Activated CD4-positive, alpha-beta T cell treated with anti-CD3 and anti-CD28 coated beads, Interleukin-2, amount 50 U/mL, for 1 hour (primary cell): ENCODE data around the gene ATP7B.
"Not testable (repeated sequence)": the region's sequence is repeated elsewhere in the genome, so short reads cannot be mapped to it uniquely, and the experiment has no call there.

ENCODE experiments used
- DNase-seq: peaks from one replicate; pipeline ENCODE4 v3.0.0-alpha.2; 2020

Gene ATP7B

GRCh38 chr13:52010890-52011631 lies at the start of gene ATP7B:
TSS of gene ATP7B (minus strand) at chr13:52011450. CDS start at chr13:52011337, 113 bp downstream.
- peak; percentile 6 for DNase-seq

GRCh38 chr13:52053460-52053859 lies 42.2 kb upstream of the ATP7B start:
- no peak for DNase-seq

GRCh38 chr13:52051400-52051799 lies 40.1 kb upstream of the ATP7B start:
- no peak for DNase-seq

GRCh38 chr13:52048516-52048915 lies 37.3 kb upstream of the ATP7B start:
- DNase-seq, result no peak

GRCh38 chr13:52047463-52047862 lies 36.2 kb upstream of the ATP7B start:
- DNase-seq, result no peak

DNA sequence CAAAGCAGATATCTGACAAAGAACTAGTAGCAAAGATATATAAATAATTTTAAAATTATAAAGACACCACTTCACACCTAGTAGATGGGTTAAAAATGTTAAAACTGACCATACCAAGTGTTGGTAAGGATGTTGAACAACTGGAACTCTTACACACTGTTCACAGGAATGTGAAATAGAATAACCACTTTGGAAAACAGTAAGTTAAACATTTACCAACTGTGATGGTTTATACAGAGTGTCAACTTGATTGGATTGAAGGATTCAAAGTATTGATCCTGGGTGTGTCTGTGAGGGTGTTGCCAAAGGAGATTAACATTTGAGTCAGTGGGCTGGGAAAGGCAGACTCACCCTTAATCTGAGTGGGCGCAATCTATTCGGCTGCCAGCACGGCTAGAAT lies 32.4 kb upstream of the ATP7B start:
- DNase-seq, result no peak

DNA sequence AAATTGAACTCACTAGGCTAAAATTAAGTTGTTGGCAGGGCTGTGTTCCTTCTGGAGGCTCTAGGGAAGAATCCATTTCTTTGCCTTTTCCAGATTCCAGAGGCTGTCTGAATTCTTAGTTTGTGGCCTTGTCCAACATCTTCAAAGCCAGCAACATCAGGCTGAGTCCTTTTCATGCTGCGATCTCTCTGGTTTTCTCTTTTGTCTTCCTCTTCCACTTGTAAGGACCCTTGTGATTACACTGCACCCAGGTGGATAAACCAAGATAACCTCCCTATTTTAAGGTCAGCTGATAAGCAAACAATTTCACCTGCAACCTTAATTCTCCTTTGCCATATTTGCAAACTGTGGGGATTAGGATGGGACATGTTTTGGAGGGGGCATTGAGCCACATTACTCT lies 24.8 kb upstream of the ATP7B start:
- DNase-seq, result no peak

DNA sequence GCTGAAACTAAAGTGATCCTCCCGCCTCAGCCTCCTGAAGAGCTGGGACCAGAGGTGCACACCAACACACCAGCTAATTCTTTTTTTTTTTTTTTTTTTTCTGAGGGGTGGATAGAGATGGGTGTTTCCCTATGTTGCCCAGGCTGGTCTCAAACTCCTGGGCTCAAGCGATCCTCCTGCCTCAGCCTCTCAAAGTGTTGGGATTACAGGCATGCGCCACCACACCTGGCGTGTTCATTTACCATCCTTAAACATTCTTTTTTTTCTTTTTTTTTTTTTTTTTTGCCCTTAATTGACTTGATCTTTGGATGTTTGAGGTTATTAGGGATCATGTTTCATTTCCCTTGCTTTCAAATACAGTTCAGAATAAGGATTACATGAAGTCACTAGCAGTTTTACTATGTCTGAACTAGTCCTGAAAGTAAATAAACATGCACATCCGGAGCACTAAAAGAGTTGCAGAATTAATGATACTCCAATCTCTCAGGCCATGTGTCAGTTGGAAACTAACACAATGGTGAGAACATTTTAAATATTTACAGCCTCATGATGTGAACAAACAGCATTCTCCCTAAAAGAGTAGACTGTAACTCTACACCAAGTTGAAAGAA lies 23.5 kb upstream of the ATP7B start:
- no peak for DNase-seq

DNA sequence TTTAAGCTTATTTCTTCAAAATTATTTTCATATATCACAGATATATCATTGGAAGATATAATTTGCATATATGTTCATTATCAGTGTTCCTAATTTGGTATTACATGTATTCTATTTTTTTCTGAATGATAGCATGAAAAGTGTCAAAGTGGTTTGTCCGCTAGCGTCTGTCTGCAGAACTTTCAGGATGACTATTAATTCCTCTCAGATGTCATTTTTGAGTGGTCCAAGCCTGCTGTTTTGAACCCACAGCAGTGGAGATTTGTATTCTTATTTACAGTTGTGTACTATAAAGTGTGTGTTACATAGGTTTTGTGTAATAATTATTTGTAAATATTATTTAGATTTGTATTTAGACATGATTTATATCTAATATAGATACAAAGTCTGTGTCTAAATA lies 21.8 kb upstream of the ATP7B start:
- DNase-seq, result no peak

DNA sequence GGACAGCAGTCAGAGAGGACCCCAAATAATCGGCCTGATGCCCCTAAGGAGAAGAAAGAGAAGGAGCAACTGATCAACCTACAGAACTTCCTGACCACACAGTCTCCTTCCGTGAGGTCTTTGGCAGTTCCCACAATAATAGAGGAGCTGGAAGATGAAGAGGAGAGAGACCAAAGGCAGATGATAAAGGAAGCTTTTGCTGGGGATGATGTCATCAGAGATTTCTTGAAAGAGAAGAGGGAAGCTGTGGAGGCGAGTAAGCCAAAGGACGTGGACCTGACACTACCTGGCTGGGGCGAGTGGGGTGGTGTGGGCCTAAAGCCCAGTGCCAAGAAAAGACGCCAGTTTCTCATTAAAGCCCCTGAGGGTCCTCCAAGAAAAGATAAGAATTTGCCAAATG lies 19.2 kb upstream of the ATP7B start:
- not testable (repeated sequence) for DNase-seq

GRCh38 chr13:52029569-52029968 lies 18.3 kb upstream of the ATP7B start:
- DNase-seq, result no peak

DNA sequence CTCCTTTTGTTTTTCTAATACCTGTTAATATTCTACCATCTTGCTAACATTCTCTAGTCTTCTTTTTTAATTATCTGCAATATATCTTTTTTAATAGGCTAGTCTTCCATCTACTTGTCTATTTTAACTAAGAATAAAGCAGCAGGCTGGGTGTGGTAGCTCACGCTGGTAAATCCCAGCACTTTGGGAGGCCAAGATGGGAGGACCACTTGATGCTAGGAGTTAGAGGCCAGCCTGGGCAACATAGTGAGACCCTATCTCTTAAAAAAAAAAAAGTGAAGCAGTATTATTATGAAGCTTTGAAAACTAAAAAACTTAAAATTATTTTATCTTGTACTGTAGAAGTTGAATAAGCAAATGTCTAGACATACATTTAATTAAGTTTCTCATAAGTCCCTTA lies 16.6 kb upstream of the ATP7B start:
- DNase-seq, result no peak

GRCh38 chr13:52026246-52026626 lies 15.0 kb upstream of the ATP7B start:
- DNase-seq, result no peak

DNA sequence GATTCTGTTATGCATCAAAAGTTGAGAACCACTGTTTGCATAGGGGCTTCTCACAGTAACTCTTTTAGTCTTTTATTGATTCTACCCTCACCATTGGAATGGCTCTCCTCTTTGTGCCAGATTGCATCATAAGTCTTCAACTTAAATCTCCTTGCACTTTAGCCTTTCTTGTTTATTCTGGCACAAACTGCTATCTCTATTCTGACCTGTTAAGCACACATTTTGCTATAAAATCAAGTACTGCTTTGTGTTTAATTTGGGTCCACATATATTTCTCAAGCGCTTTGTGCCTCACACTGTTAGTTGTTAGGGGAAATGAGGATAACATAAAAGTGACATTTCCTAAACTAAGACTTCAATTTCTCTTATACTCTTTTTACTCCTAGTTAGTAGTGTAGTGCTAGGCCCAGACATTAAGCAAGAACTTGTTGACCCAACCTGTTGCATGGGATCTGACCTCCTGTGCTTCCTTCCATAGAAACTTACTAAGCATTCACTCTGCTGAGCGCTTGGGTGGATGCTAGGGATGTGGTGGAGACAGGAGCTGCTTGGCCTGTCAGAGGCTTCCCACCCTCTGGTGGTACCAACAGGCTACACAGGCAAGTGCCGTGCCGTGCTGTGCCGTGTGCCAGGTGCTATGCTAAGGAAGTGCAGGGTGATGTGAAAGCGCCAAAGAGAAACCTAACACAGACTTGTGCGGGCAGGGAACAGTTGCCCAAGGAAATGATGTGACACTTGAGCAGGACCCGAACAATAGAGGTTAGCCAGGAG lies 14.4 kb upstream of the ATP7B start:
- no peak for DNase-seq

- DNase-seq, result no peak
These were observed 13.2 kb upstream of the ATP7B start, which contains the start of gene UTP14C for GRCh38 chr13:52024481-52024880. TSS of gene UTP14C (plus strand) at chr13:52024691. CDS start at chr13:52028805, 4,114 bp downstream.

- no peak for DNase-seq
These were observed 11.1 kb upstream of the ATP7B start for GRCh38 chr13:52022356-52022755.

GRCh38 chr13:52020191-52020590 lies 8.9 kb upstream of the ATP7B start:
- DNase-seq, result no peak

DNA sequence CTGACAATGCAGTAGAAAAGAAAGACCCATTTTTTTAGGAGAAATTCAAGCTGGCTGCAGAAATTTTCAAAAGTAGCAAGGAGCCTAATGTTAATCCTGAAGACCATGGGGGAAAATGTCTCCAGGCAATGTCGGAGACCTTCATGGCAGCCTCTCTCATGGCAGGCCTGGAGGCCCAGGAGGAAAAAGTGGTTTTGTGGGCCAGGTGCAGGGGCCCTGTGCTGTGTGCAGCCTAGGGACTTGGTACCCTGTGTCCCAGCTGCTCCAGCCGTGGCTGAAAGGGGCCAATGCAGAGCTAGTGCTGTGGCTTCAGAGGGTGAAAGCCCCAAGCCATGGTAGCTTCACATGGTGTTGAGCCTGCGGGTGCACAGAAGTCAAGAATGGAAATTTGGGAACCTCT lies 5.0 kb upstream of the ATP7B start:
- no peak for DNase-seq

GRCh38 chr13:52012512-52012836 lies 1.2 kb upstream of the ATP7B start:
- no peak for DNase-seq

- peak; percentile 100 for DNase-seq
These were observed 622 bp upstream of the ATP7B start, which contains the start of gene ALG11 for GRCh38 chr13:52011632-52012511. TSS of gene ALG11 (plus strand) at chr13:52012398. CDS start at chr13:52012419, 21 bp downstream.

DNA sequence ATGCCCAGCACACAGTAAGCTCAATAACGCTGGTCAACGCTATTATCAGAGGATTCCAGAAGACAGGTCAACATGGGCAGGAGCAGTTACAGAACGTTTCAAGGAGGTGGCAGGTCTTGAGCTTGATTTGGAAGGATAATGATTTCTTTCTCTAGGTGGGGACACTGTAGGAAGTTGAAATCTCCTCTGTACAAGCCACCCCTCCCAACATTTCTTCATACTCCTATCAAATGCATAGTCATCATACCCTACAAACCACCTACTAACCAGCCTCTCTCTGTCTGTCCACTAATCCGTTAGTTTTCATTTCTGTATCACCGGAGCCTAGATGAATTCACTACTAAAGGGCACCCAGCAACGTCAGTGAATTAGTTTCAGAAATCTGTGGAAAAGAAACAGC lies 1.3 kb downstream of the ATP7B start:
- DNase-seq, result no peak

DNA sequence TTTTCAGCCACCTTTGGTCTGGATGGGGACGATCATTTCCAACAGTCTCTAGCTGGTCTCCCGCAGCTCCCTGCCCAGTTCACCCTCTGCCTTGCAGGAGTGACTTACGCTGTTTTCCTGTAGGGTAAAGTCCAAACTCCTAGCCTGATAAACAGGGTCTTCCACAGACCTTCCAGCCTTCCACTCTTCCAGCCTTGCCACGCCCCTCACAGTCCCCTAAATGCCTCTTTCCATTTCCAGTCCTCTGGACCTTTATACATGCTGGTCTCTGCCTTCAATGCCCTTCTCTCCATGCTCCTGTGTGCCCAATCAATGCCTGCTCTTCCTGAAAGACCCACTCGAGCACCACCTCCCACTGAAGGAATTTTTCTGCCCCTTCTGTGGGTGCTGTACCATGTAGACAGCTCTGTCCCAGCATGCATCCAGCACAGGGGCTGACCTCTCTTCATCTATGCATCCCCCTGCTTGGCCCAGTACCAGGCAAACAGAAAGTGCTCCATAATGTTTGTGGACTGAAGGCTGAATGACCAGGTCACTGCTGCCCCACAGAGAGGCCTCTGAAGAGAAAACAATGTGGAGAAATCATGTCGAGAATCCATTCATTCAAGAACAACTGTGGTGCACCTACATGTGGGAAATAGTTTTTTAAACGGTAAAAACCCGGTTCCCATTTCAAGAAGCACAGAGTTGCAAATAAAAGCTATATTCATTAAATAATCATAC lies 4.6 kb downstream of the ATP7B start:
- no peak for DNase-seq
